Smooth muscle cell of the brain vasculature (primary cell): ENCODE results near the gene ACTR5.
"Not testable (repeated sequence)": the region's sequence is repeated elsewhere in the genome, so short reads cannot be mapped to it uniquely, and the experiment has no call there.

ENCODE experiments used
- DNase-seq: peaks from one replicate; pipeline ENCODE4 v3.0.0-alpha.2; 2012; ENCODE audit warnings: low read depth, low spot score

The ACTR5 gene

DNA sequence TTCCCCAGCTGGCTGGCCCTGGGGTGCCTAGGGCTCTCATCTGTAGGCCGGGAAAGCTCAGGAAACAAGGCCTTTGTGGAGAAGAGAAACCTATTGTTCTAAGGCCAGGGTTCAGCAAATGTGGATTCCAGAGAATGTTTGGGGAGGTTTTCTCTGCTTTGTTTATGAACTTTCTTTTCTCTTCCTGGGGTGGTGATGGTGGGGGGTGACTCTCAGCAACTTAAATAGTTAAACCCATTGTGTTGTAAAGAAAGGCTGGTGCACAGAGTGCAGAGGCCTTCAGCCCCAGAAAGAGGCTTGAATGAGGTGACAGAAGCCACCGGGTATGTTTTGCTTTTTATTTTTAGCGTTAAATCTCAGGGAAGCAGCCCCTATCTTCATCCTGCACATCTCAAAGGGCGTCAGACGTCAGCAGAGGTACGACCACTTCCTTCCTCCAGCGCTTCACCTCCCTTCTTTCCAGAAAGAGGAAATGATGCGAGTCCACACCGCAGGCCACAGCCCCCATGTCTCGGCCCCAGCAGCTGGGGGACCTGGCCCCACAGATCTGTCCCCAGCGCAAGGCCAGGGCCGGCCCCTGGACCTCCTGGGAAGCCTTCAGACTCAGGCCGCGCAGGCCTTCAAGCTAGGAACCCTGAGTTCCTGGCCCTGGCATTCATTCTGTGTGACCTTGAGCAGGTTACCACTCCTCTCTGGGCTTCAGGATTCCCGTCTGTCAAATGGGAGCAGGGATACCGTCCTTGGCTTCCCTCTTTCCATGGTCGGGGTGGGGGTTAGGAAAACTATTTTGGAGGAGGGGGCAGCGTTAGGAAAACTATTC, 56.6 kb downstream of the ACTR5 start:
- DNase-seq = no peak

DNA sequence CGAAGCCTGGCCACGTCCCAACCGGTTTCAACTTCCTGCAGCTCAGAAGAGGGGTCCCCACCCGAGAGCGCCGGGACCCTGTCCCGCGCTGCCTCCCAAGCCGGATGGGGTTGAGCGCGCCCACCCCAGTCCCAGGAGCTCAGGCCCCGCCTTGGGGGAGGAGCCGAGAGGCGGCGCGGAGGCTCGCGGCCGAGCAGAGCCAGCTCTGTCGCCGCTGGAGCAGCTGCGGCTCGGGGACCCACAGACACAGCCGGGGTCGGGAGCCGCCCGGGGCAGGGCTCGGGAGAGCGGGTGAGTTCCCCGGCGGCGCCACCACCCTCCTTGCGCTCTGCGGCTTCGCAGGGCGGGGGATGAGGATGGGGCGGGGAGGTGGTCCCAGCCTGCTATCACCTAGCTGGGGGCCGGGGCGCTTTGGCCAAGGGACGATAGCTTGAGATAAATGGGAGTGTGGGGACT, 57.3 kb downstream of the ACTR5 start, which contains the start of gene PPP1R16B:
Gene PPP1R16B (plus strand): TSS at position 196 of the 456 bp plus-strand sequence. CDS start 30,229 bp downstream, outside the sequence.
- no peak for DNase-seq

DNA sequence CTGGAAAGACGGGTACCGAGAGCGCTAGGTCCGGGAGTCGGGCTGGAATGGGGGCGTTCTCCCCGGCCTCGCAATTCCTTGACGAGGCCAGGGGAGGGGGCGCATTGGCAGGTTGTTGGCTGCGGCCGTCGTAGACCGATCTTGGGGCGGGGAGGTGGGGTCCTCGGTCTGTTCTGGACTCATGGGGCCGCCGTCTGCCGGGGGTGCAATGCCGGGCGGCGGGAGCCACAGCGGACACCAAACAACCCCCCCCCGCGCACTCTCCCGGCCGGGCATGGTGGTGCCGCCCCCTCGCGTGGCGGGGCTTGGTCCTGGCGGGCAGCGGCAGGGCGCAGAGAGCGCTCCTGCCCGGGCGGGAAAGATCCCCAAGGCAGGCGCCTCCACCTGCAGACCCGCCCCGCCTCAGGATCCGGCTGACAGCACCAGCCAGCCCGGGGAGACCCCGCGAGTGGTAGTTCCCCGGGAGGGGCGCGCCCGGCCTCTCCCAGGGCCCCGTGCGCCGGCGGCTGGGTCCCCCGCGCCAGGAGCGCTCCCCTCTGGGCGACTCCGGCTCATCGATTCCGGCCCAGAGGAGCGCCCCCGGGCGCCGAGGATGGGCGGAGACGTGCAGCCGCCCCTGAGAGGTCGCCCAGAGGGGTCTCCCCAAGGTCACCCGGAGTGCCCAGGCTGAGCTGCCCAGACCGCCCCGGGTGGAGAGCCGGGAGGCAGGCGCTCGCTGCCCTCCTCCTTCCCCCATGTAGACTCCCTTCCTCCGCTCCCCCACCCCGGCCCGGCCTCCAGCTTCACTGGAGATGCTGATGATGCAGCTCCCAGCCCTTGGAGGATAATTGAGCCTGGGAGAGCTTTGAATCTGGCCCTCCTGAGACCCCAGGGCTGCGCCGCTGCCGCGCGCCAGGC, 57.9 kb downstream of the ACTR5 start:
- no peak for DNase-seq

DNA sequence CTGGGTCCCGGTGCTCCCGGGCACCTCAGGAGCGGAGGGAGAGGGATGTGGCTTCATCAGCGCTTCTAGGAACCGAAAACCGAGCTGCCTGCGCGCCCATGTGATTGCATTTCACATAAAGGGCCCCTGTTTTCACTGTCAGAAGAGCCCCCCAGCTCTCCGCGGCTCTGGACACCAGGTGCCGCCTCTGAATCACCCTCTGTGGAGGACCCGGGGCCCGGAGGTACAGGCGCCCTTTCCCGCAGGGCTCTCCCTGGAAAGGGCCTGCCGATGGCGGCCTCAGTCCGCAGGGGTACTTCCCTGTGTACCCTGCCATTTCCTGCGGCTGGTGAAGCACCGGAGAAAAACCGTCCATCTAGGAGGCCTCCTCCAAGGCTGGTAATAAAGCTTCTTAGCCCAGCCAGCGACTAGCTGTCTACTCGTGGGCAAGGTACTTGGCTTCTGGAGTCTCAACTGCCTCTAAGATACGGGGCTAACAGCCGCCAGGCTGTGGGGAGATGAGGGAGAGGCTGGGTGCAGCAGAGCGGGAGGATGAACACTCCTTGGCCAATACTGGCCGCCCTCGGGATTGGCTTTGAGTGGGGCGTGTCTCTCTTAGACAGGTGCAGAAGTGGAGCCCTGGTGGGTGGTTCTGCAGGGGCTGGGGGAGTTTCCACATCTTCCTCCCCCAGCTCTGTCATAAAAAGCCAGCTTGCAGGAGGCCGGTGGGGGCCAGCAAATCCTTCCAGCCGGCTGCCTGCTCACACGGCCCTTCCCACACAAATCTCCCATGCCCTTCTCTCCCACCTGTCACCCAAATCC, 58.8 kb downstream of the ACTR5 start:
- no peak for DNase-seq

DNA sequence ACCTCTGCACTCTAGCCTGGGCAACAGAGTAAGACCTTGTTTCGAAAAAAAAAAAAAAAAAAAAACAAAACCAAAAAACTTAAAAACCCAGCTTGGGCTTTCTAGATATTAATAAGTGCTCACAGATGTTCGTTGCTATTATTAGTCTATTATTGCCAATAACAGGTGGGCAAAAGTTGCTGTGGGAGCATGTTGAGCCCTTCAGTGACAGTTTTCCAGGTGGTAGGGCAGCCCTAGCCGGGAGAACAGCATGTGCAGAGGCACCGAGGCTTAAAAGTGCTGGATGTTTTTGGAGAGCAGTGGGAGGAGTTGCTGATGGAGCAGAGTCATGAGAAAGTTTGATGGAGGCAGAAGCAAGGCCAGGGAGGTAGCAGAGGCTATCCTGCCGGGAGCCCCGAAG, 61.7 kb downstream of the ACTR5 start:
- DNase-seq = no peak

DNA sequence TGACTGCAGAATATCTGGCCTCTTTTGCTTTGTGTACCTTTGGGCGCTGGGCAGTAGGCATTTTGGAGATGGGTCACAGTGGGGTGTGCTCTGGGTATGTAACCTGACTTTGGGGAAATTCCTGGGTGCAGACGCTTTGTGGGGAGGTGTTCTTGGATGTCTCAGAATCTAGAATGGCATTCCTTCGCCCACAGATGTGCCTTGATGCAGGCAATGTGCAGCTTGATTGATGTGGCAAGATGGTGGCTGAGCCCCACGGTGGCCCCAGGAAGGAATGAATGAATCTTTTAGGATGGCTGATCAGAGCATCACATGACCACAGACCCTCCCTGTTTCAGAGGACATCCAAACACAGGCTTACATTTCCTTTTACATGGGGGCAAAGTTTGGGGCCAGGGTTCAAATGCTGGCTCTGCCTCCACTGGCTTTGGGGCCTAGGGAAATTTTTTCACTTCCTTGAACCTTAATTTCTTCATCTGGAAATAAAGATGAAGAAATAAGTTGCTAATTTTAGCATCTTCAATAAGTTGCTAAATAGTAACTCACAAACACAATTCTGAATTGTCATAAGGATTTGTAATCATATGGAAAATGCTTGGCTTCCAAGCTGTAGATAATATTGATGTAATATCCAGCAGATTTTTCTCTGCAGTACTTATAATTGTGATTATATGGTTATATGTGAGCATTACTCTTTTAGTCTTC, 62.8 kb downstream of the ACTR5 start:
- no peak for DNase-seq

DNA sequence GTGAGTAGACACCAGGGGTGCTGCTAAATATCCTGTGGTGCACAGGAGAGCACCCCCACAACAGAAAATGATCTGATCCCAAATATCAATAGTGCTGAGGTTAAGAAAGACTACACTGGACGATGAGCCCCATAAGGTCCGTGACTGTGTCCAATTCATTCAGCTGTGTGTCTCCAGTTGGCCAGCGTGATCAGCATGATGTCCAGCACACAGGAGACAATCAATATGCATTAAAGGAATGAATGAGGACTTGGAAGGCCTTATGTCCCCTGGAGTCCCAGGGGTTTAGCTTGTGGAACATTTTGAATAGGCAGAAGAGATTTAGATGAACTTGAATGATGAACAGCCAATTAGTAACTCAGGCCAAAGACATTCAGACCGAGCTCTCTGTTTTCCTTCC, 63.5 kb downstream of the ACTR5 start:
- no peak for DNase-seq

DNA sequence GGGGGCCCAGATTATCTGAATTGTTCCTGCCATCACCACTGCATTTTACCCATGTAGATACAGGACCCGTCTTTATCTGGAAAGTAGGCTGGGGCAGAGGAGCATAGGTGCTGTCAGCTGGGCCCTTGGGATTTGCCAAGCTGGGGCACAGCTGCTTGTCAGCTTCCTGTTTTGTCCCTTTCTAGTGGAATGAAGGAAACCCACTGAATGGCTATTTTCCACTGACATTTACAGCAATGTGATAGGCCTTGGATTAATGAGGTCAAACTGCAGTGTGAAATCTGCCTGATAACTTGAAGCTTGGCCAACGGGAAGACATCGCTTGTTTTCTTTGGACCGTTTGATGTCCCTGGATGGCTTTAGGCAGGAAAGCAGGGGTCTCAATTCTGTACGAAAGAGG, 63.9 kb downstream of the ACTR5 start:
- no peak for DNase-seq

DNA sequence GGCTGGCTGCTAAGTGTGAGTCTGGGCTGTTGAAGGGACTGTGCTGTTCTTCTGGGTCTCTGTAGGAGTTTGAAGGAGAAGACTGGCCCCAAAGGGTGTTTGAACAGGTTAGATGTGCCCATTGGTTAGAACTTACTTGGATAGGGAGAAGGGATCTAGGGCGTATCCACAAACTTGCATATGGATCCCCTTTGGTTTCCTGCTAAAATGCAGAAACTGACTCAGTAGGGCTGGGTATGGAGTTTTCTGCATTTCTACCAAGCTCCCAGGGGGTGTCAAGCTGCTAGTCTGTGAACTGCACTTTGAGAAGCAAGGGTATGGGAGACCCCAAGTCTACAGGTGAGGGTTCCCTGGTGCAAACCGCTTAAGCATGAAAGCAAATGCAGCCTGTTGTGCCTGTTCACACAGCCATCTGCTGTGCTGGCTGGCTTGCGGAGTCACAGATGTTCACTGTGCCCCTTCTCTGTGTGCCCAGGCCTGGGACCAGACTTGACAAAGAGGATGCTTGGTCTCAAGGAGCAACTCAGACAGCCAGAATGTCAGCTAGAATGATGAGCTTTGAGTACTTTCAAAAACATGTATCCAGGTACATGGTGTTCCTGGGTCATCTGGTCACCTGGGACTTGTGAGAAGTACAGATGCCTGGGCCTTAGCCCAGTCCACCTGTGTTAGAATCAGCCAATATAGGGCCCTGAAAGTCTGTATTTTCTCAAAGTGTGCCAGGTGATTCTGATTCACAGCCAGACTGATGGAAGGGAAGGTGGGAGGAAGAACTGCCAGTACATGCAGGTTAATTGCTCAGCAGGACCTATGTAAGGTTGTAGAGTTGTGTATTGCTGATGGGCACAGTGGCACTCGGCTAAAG, 64.7 kb downstream of the ACTR5 start:
- DNase-seq = no peak

DNA sequence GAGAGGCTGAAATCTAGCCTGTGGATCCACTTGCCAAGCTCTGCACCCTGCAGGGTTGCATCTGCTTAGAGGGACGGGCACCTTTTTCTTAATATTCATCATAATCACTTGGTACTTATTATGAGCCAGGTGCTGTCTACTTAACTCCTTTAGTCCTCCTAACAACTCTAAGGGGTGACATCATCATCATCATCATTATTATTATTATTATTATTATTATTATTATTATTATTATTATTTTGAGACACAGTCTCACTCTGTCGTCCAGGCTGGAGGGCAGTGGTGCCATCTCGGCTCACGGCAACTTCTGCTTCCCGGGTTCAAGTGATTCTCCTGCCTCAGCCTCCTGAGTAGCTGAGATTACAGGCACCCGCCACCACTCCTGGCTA, 65.3 kb downstream of the ACTR5 start:
- DNase-seq = not testable (repeated sequence)

DNA sequence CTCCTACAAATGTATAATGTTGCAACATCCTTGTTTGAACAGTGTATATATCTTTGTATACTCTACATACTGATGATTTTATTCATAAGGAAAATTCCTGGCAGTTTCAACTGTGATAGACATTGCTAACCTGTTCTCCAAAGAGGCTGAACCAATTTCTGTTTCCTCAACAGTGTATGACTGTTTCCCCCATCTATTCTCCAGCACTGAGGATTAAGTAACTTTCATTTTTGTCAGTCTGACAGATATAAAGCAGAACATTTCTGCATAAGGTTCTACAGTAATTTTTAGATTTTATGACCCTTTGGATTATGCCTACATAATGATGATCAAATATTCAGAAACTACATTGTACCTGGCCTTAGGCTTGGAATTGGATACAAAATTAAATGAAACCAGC, 67.2 kb downstream of the ACTR5 start:
- DNase-seq = no peak

DNA sequence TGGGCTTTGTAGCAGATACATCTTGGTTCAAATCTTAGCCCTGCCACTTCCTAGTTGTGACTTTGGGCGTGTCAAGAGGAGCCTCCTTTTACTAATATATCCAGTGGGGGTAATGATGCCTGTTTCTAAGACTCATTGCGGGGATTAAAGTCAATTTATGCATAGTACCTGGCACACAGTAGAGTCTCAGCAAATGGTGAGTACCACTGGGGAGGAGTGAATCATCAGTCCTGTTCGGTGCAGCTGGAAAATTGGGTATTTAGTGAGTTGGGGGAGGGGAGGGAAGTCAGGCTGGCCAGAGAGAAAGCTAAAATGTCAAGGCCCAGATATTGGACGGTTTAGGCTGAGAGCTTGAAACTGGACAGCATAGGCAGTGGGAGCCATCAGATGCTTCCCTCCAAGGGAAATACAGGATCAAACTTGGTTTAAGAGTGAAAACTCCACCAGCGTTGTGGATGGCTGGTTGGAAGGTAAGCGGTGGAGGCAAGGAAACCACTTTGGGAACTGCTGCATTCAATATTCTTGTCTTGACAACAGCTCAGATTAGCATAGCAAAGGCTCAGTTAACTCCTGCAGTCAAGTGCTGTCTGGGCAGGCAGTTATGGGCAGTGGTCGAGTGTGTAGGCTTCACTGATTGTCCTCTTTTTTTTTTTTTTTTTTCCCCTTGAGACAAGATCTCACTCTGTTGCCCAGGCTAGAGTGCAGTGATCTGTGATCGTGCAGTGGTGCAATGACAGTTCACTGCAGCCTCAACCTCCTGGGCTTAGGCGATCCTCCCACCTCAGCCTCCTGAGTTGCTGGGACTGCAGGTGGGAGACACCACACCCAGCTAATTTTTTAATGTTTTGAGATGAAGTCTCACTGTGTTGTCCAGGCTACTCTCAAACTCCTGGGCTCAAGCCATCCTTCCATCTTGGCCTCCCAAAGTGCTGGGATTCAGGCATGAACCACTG, 70.1 kb downstream of the ACTR5 start:
- no peak for DNase-seq
